Measurements from ENCODE around the gene UMPS. TPM values are rescaled to one million over a fixed set of nuclear protein-coding genes. Genes with fewer than 3 reads are reported as not detected.

The UMPS gene
- polyA plus RNA-seq, 1 of the 3 experiments (the other 2 are of a cell fraction): 25.1 TPM

DNA sequence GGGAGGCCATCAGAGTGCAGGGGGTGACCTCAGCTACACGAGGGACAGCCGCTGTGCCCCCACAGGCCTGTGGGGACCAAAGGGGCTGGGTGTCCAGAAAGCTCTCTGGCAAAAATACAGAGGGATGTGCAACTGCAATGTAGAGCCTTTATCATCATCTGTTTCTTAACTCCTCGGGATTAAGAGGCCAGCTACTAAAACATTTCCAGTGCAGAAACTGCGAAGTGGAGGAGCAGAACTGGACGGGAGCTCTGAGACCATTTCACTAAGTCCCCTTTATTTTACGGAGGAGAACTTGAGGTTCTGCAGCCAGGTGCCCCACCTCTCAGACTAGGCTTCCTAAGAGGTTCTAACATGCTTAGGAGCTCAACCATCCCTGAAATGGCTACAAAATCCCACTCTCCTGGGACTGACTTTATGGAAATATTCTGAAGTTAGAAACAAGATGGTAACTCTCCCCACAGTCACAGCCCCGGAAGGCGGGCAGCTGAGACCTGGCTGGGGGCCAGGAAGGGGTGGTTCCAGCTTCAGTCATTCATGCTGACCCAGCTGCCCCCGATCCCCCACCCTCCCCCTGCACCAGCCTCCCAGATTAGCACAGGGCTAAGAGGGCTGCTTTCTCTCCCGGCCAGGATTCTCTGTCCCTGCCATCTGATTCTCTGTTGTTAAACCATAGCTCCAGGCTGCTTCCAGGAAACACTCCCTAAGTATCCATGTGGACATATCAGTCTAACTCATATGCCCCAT, 40.3 kb downstream of the UMPS start (continued):
- TF ChIP-seq TCF12 (IDR thresholded peaks at IDR 0.05): 0 out of 2 replicates have a peak, but pooled peaks have one; percentile 22
- TF ChIP-seq FOXJ3 (CRISPR knock-in tag; IDR thresholded peaks at IDR 0.05): peak; percentile 72
- no peak for TF ChIP-seq NRF1 (IDR thresholded peaks at IDR 0.05; ENCODE audit: low read depth, low read length)
- no peak for TF ChIP-seq MEF2A (IDR thresholded peaks at IDR 0.05; ENCODE audit: borderline replicate concordance, low read depth)
- peak; percentile 49 for TF ChIP-seq CHD2 (IDR thresholded peaks at IDR 0.05; ENCODE audit: low read length, partially characterized antibody)
- TF ChIP-seq SMC3 (IDR thresholded peaks at IDR 0.05; ENCODE audit: low read depth, low read length): no peak
- peak; percentile 81 for TF ChIP-seq RCOR1 (IDR thresholded peaks at IDR 0.05; ENCODE audit: low read length)
- TF ChIP-seq, protein P1, sequence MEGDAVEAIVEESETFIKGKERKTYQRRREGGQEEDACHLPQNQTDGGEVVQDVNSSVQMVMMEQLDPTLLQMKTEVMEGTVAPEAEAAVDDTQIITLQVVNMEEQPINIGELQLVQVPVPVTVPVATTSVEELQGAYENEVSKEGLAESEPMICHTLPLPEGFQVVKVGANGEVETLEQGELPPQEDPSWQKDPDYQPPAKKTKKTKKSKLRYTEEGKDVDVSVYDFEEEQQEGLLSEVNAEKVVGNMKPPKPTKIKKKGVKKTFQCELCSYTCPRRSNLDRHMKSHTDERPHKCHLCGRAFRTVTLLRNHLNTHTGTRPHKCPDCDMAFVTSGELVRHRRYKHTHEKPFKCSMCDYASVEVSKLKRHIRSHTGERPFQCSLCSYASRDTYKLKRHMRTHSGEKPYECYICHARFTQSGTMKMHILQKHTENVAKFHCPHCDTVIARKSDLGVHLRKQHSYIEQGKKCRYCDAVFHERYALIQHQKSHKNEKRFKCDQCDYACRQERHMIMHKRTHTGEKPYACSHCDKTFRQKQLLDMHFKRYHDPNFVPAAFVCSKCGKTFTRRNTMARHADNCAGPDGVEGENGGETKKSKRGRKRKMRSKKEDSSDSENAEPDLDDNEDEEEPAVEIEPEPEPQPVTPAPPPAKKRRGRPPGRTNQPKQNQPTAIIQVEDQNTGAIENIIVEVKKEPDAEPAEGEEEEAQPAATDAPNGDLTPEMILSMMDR (IDR thresholded peaks at IDR 0.05): no peak
- TF ChIP-seq POLR2AphosphoS5 (IDR thresholded peaks at IDR 0.05; ENCODE audit: low read depth, low read length): peak; percentile 50; the same call in 1 of the 2 replicates
- TF ChIP-seq GATA2 (CRISPR knock-in tag; IDR thresholded peaks at IDR 0.05): peak; percentile 50
- TF ChIP-seq, protein P2, sequence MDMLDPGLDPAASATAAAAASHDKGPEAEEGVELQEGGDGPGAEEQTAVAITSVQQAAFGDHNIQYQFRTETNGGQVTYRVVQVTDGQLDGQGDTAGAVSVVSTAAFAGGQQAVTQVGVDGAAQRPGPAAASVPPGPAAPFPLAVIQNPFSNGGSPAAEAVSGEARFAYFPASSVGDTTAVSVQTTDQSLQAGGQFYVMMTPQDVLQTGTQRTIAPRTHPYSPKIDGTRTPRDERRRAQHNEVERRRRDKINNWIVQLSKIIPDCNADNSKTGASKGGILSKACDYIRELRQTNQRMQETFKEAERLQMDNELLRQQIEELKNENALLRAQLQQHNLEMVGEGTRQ (IDR thresholded peaks at IDR 0.05; ENCODE audit: borderline replicate concordance, low read depth, low read length): no peak

DNA sequence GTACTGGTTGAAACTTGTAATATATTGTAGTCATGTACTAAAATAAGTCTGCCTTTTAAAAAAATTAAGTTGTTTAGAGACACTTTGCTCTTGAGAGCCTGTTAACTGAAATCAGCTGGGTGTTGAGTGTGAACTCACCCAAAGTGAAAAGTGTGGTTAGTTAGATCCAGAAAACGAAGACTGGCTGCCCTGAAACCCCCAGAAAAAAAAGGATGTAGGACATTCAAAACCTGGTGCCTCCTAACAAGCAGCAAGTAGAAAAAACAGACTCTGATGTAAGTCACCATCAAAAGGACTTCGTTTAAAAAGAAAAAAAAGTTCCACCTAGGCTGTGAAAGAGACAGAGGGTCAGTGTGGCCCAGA, 40.8 kb downstream of the UMPS start:
- no peak overlapping the region for H2AFZ ChIP-seq (ENCODE audit: low read depth)
- no peak overlapping the region for H3K9ac ChIP-seq
- no peaks in the 10 kb centered on the region for H3K9me3 ChIP-seq
- peaks cover 44 to 78% of the 10 kb centered on the region in 2 experiments for H3K4me1 ChIP-seq (ENCODE audit: control insufficient read depth in 1 of 2, insufficient read depth in 2 of 2, low read depth in 1 of 2, low read length in 1 of 2)
- CTCF ChIA-PET: interaction anchor here (0.9 to 15.4 kb wide), 8 partner anchors 9 to 225 kb away, joined by 3 to 332 read pairs (median 10); no protein-coding TSS in a partner anchor
- H3K27me3 ChIP-seq (ENCODE audit: insufficient read depth): no peaks in the 10 kb centered on the region
- peaks cover 33 to 42% of the 10 kb centered on the region in 2 experiments for H3K36me3 ChIP-seq (replicated peaks in 1 of 2; ENCODE audit: control insufficient read depth in 1 of 2, insufficient read depth in 2 of 2, low read length in 1 of 2)
- TF ChIP-seq NRF1 (IDR thresholded peaks at IDR 0.05; ENCODE audit: low read depth, low read length): no peak
- TF ChIP-seq POLR2AphosphoS5 (IDR thresholded peaks at IDR 0.05; ENCODE audit: low read depth, low read length): no peak
- no peak for TF ChIP-seq EZH2phosphoT487 (IDR thresholded peaks at IDR 0.05; ENCODE audit: borderline replicate concordance, low read depth)
- TF ChIP-seq RCOR1 (IDR thresholded peaks at IDR 0.05; ENCODE audit: low read length): no peak
- TF ChIP-seq RAD21 (IDR thresholded peaks at IDR 0.05; ENCODE audit: low read length): no peak
- no peak for TF ChIP-seq SIN3A (IDR thresholded peaks at IDR 0.05; ENCODE audit: borderline replicate concordance, low read depth, low read length)
- no peak for TF ChIP-seq TEAD4 (IDR thresholded peaks at IDR 0.05; ENCODE audit: borderline replicate concordance, insufficient read depth)
- TF ChIP-seq, protein P3, sequence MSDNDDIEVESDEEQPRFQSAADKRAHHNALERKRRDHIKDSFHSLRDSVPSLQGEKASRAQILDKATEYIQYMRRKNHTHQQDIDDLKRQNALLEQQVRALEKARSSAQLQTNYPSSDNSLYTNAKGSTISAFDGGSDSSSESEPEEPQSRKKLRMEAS (IDR thresholded peaks at IDR 0.05; ENCODE audit: low read depth): no peak
- TF ChIP-seq MXI1 (IDR thresholded peaks at IDR 0.05; ENCODE audit: low read depth, low read length): no peak
- TF ChIP-seq CHD2 (IDR thresholded peaks at IDR 0.05; ENCODE audit: low read length, partially characterized antibody): no peak
- TF ChIP-seq, protein P4, sequence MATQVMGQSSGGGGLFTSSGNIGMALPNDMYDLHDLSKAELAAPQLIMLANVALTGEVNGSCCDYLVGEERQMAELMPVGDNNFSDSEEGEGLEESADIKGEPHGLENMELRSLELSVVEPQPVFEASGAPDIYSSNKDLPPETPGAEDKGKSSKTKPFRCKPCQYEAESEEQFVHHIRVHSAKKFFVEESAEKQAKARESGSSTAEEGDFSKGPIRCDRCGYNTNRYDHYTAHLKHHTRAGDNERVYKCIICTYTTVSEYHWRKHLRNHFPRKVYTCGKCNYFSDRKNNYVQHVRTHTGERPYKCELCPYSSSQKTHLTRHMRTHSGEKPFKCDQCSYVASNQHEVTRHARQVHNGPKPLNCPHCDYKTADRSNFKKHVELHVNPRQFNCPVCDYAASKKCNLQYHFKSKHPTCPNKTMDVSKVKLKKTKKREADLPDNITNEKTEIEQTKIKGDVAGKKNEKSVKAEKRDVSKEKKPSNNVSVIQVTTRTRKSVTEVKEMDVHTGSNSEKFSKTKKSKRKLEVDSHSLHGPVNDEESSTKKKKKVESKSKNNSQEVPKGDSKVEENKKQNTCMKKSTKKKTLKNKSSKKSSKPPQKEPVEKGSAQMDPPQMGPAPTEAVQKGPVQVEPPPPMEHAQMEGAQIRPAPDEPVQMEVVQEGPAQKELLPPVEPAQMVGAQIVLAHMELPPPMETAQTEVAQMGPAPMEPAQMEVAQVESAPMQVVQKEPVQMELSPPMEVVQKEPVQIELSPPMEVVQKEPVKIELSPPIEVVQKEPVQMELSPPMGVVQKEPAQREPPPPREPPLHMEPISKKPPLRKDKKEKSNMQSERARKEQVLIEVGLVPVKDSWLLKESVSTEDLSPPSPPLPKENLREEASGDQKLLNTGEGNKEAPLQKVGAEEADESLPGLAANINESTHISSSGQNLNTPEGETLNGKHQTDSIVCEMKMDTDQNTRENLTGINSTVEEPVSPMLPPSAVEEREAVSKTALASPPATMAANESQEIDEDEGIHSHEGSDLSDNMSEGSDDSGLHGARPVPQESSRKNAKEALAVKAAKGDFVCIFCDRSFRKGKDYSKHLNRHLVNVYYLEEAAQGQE (IDR thresholded peaks at IDR 0.05; ENCODE audit: low read depth, low read length): no peak
- TF ChIP-seq YY1 (IDR thresholded peaks at IDR 0.05; ENCODE audit: low read depth): no peak
- TF ChIP-seq MEF2A (IDR thresholded peaks at IDR 0.05; ENCODE audit: borderline replicate concordance, low read depth): no peak
- TF ChIP-seq GATA2 (CRISPR knock-in tag; IDR thresholded peaks at IDR 0.05): no peak
- no peak for TF ChIP-seq EP300 (IDR thresholded peaks at IDR 0.05; ENCODE audit: borderline replicate concordance in 1 of 2, low read depth in 1 of 2, low read length in 1 of 2)
- H4K20me1 ChIP-seq (ENCODE audit: insufficient read depth): peaks cover 6% of the 10 kb centered on the region; the same call in 1 of the 2 replicates
- peak overlapping the region; percentile 85 to 98 for H3K27ac ChIP-seq (ENCODE audit: low read depth in 2 of 2, low read length in 1 of 2)
- no peak overlapping the region for H3K4me3 ChIP-seq (ENCODE audit: low read depth in 2 of 2, low read length in 1 of 2)
- WGBS (ENCODE audit: low lambda C conversion rate): 78% methylated on average over 2 of the region's 2 CpGs
- H3K79me2 ChIP-seq (ENCODE audit: insufficient read depth): peaks cover 7% of the 10 kb centered on the region; the same call in 1 of the 2 replicates
- no peaks in the 10 kb centered on the region for H3K9me2 ChIP-seq
- H3K4me2 ChIP-seq: peak overlapping the region; percentile 69
- POLR2A ChIA-PET: interaction anchor here (1.0 to 2.4 kb wide), 6 partner anchors 10 to 130 kb away, joined by 3 to 21 read pairs (median 8); partner anchors contain the start of gene ITGB5
- peaks cover 37% of the 10 kb centered on the region for H3F3A ChIP-seq (replicated peaks; ENCODE audit: insufficient read depth)
- DNase-seq: no peak
